Measurements from ENCODE around the gene PITHD1. TPM values are rescaled to one million over a fixed set of nuclear protein-coding genes. Genes with fewer than 3 reads are reported as not detected.
"Not testable (repeated sequence)": the region's sequence is repeated elsewhere in the genome, so short reads cannot be mapped to it uniquely, and the experiment has no call there.

PITHD1 gene
- total RNA-seq, 1 donor from 2014 or later = 57.9 TPM

DNA sequence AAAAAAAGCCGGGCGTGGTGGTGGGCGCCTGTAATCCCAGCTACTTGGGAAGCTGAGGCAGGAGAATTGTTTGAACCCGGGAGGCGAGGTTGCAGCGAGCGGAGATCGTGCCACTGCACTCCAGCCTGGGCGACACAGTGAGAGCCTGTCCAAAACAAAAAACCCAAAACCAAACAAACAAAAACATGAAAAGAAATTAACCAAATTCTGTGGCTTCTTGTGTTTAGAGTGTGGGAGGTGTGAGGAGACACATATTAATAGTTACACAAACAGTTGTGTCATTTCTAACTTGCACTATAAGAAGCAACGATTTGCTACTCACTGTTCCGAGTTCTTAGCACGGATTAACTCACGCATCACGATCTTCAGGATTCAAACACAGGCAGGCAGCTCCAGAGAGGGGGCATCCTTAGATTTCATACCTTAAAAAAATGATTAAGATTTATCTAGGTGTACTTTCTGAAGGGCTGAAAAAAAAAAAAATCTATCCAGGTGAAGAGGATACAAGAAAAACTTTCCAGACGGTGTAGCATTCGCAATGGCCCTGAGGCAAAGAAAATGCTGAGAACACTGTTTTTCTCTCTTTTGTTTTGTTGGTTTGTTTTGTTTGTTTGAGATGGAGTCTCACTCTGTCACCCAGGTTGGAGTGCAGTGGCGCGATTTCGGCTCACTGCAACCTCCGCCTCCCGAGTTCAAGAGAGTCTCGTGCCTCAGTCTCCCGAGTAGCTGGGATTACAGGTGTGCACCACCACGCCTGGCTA, 47.7 kb downstream of the PITHD1 start:
- no peak for DNase-seq

DNA sequence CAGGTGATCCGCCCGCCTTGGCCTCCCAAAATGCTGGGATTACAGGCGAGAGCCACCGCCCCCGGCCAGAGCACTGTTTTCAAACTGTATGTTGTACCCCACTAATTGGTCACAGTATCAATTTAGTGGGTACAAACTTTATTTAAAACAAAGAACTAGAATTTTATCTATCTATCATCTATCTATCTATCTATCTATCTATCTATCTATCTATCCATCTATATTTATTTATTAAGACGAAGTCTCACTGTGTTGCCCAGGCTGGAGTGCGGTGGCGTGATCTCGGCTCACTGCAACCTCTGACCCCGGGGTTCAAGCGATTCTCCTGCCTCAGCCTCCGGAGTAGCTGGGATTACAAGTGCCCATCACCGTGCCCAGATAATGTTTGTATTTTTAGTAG, 48.4 kb downstream of the PITHD1 start:
- DNase-seq = not testable (repeated sequence)

DNA sequence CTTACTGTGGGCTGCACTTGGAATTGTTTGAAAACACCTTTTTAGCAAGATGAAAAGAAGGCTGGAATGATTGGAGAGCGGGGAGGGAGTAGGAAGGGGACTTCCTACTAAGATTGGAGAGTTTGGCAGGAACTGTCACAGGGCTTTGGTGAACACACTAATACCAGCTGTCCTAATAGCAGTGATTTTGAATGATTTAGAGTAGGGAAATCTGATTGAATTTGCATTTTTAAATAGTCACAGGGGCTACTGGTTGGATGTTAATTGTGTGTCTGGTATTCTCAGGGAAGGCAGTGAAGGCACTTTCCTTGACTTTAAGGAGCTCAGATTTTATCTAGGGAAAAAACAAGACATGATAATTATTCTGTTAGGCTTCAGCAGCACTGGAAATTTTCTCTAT, 49.5 kb downstream of the PITHD1 start:
- DNase-seq = no peak

DNA sequence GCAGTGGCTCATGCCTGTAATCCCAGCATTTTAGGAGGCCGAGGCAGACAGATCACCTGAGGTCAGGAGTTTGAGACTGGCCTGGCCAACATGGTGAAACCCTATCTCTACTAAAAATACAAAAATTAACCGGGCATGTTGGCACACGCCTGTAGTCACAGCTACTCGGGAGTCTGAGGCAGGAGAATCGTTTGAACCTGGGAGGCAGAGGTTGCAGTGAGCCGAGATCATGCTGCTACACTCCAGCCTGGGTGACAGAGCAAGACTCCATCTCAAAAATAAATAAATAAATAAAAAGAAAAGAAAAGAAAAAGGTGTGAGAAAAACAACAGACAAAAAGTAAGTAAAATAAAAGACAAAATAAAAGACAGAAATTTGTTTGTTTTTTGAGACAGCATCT, 55.9 kb downstream of the PITHD1 start:
- not testable (repeated sequence) for DNase-seq

DNA sequence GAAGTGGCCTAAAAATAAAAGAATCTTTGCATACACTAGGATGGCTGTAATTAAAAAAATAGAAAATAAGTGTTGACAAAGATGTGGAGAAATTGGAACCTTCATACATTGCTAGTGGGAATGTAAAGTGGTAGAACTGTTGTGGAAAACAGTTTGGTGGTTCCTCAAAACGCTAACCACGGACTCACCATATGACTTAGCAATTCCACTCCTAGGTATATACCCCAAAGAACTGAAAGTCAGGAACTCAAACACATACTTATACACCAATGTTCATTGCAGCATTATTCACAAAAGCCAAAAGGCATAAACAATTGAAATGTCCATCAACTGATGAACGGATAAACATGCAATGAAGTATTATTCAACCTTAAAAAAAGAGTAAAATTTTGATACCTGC, 57.8 kb downstream of the PITHD1 start:
- no peak for DNase-seq

Other genes starting within 250 kb of the PITHD1 start
- 0.78 TPM for gene E2F2, start 247.2 kb upstream of the PITHD1 start, total RNA-seq
- gene ID3, start 218.9 kb upstream of the PITHD1 start, total RNA-seq = 30.3 TPM
- 852 TPM for gene RPL11, start 86.6 kb upstream of the PITHD1 start, total RNA-seq
- 23.7 TPM for gene ELOA, start 34.9 kb upstream of the PITHD1 start, total RNA-seq
- 20.7 TPM for gene LYPLA2, start 12.7 kb downstream of the PITHD1 start, total RNA-seq
- 20.0 TPM for gene GALE, start 22.3 kb downstream of the PITHD1 start, total RNA-seq
- 13.7 TPM for gene HMGCL, start 47.0 kb downstream of the PITHD1 start, total RNA-seq
- 19.0 TPM for gene FUCA1, start 89.9 kb downstream of the PITHD1 start, total RNA-seq
- gene CNR2, start 134.9 kb downstream of the PITHD1 start, total RNA-seq = not detected
- gene PNRC2, start 181.4 kb downstream of the PITHD1 start, total RNA-seq = 98.7 TPM
- 135 TPM for gene SRSF10, start 201.9 kb downstream of the PITHD1 start, total RNA-seq

Measured in occipital lobe (tissue), 2 donors.